HG03103 (cell line): ENCODE results near the gene HEATR9.
A peak's percentile ranks its signal among the peaks of the same experiment; 100 is the strongest.

Source experiments
- ATAC-seq: cut with Tn5 transposase; IDR thresholded peaks from one replicate; pipeline ENCODE4 v1.9.1; 2021; ENCODE audit warnings: low read depth; ENCODE audit not compliant: unreplicated experiment

Gene HEATR9

DNA sequence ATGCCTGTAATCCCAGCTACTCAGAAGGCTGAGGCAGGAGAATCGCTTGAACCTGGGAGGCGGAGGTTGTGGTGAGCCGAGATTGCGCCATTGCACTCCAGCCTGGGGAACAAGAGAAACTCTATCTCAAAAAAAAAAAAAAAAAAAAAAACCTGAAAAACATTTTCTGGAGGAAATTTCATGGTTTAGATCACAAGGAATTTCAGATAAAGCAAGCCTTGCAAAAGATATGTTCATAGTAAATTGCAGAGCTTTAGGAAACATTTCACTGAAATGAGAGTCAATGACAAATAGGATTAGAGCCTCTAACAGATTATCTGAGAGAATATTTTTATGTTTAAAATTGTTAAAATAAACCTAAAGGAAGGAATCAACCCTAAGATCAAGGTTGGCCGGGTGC is 56.2 kb downstream of the HEATR9 start:
- ATAC-seq = no peak

DNA sequence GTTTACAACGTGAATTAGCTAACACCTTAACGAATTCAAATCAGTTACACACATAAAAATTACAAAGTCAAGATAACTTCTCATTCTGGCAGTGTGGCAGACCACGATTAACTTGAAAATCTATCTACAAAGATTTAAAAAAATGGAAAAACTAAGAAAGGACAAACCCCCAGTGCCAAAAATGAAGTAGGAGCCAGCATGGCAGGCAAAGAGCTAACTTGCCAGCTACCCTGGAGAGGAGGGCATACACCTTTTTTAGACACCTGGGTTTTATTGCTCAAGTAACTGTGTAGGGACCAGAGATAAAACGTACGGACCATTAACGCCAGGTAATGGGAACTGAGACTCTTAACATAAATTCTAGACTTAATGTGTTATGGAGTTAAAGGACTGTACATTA is 56.9 kb downstream of the HEATR9 start:
- no peak for ATAC-seq

DNA sequence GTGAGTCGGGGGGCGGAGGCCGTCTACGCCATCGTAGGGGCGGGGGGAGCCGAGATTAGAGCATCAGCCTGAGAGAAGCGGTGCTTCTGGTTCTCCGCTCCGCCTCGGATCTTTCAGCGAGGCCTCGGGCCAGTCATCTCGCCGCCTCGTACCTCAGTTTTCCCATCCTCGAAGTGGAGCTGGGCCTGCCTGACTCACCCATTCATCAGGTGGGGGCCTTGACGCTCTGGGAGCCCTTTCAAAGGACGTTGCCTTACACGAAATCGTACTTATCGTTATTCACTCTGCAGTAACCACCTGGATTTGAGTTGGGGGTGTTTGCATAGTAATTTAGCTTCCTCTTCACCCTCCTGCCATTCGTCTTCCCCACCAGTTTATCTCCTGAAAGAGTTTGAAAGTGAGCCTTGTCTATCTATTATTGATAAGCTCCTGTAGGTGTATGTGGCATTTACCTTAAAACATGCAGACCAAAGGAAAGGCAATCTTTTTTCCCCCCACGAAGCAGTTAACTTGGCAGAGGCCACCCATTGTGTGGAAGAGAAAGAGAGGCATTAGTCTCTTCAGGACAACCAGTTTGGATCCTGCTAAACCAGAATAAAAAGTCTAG is 58.7 kb downstream of the HEATR9 start:
- no peak for ATAC-seq

DNA sequence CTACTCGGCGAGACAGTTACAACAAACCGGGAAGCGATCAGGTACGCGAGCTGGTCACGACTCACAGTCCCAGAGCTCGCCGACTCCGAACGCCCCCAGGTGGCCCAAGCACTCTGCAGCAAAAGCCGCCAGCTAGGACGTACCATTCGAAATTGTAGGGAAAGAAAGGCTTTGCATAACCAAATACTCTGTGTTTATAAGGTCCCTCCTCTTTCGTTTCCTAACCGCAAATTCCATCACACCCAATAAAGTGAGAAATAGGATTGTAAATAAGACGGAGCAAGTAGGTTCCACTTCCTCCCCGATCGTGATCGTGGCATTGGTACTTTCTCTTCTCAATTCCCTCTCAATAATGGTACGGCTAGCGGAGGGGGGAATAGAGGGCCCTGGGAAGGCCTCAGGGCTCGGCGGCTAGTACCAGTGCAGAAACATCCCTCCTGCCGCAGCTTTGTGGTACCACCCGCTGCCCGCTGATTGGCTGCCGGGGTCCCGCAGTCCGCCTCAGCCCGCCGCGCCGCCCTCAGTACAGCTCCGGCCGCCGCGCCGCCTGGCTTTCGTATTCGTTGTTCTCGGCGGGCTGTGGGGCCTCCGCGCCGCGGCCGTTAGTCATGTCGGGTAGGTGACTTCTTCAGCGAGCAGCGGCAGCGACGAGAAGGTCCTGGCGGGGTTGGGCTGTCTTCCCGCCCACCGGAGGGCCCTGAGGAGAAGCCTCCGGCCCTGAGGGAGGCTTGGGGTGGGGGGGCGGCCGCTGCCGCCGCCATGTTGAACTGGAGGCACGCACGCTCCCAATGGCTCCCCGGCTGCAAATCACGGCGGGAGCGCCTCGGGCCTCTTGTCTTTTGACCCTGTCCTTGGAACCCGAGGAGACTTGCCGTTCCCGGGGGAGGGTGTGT is 59.5 kb downstream of the HEATR9 start, which contains the start of gene TAF15:
Gene TAF15 (plus strand): TSS at position 523 of the 893 bp plus-strand sequence. CDS start 86 bp downstream, at position 609.
- peak; percentile 90 for ATAC-seq

DNA sequence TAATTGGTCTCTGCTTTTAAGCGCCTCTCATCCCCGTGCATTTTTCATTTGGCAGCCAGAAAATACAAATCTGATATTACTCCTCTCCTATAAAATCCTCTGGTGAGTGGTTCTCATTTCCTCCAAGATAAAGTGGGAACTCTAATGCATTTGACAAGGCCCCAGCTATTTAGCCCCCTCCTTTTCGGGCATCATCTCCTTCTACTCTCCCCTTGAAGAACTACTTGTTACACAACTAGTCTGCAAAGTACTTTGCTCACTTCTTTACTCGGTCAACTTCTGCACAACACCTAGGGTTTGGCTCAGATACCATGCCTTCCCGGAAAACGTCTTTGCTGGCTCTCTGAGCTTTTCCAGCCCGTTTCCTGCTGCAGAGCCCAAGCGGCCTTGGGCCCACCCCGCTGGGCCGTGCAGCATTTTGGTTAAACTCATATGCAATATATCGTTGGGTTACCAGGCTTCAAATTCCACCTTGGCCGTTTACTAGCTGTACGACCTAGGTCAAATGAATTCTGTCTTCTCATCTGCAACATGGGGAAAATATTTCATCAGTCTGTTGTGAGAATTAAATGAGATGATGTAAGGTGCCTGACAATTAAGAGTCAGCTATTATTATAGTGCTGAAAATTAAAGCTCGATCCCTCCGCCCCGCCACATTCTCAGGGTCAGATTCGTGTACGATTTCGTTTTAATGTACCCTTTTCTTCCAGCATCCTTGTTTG is 60.3 kb downstream of the HEATR9 start:
- ATAC-seq = no peak

DNA sequence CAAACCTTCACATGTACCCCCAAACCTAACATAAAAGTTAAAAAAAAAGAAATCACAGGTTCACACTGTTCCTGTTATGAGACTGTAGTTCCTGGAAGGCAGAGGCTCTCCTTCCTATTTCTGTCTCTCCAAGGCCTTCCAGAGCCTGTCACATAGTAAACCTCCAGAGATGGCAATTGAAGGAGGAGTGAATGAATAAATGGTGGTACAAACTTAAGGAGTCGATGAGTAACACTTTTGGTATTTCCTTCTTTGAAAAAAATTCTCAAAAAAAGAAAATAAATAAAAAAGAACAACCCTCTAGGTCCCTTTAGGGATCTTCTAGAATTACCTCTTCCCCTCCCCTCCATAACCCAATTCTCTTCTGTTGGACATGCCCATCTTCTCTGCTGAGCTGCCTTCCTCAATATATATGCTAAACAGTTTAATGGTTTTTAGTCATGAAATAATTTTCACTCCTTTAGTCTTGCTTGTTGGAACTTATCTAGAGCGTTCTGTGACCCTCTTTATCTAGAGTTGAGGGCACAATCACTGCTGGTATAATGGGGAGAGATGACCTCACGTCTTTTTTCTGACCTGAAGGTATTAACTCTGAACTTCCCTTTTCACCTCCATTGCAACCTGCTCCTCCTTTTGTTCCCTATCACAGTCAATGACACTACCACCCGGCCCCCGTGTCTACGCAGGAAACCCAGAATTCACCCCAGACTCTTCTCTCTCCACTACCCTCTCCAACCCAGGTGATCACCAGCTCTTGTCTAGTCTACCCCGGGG is 61.1 kb downstream of the HEATR9 start:
- ATAC-seq = no peak
